Cardiac muscle cell (in vitro differentiated cells and primary cell): ENCODE measurements around the gene SLC66A3. TPM values are rescaled to one million over a fixed set of nuclear protein-coding genes. Genes with fewer than 3 reads are reported as not detected.
A peak's percentile ranks its signal among the peaks of the same experiment; 100 is the strongest.

Experiments used
- DNase-seq, 2 donors: peaks; one replicate each; pipeline versions ENCODE4 v3.0.0 to v3.0.0-alpha.2; 2010 to 2017; ENCODE audit warnings: low read depth in 1 of 2, low spot score in 1 of 2
- H3K27ac ChIP-seq: fragments of 200-600 bp; sonication (generic); 2 replicates; pipeline ENCODE4 v1.5.1; 2016
- H3K27me3 ChIP-seq: fragments of 200-600 bp; sonication (generic); 2 replicates; pipeline ENCODE4 v1.6.0; 2016; ENCODE audit warnings: control low read depth
- H3K36me3 ChIP-seq: fragments of 200-600 bp; sonication (generic); 2 replicates; pipeline ENCODE4 v1.5.1; 2016; ENCODE audit warnings: control low read depth
- H3K4me1 ChIP-seq: fragments of 200-600 bp; sonication (generic); 2 replicates; pipeline ENCODE4 v1.8.1; 2017; ENCODE audit warnings: low read depth, mild to moderate bottlenecking, mixed run types
- H3K4me3 ChIP-seq: fragments of 200-600 bp; sonication (generic); 2 replicates; pipeline ENCODE4 v1.5.1; 2016; ENCODE audit warnings: mild to moderate bottlenecking
- H3K9me3 ChIP-seq: fragments of 200-600 bp; sonication (generic); 2 replicates; pipeline ENCODE4 v1.5.1; 2017; ENCODE audit warnings: low read depth, mild to moderate bottlenecking, control low read depth
- polyA plus RNA-seq: library from polyadenylated mRNA; unstranded; fragments of >200 nt; fragmentation: Nextera tagmentation; extraction: Ambion mirVana; gene quantifications from 2 replicates; pipeline ENCODE4 v1.2.1, GENCODE V29; 2016
- total RNA-seq: library from RNA; depleted of rRNA; stranded (reverse); fragments of >200 nt; gene quantifications from 2 replicates; pipeline ENCODE4 v1.2.3, GENCODE V29; 2016
- TF ChIP-seq, protein P1 (sequence below): IDR thresholded peaks from 2 replicates; pipeline ENCODE4 v1.5.1; 2012; ENCODE audit warnings: low read depth, mild to moderate bottlenecking, low read length

The SLC66A3 gene
- total and polyA plus RNA-seq, 2 experiments from 2014 or later = 7.1 to 16.7 TPM

GRCh38 chr2:11201969-11202368 lies 46.7 kb downstream of the SLC66A3 start:
- Histone ChIP-seq H3K9me3 (no peaks in the 10 kb centered on the region), H3K27me3 (no peaks in the 10 kb centered on the region), H3K4me1 (no peaks in the 10 kb centered on the region), H3K4me3 (no peak overlapping the region), H3K27ac (no peak overlapping the region), H3K36me3 (peaks cover 48% of the 10 kb centered on the region)
- no peak for DNase-seq
- TF ChIP-seq, protein P1, sequence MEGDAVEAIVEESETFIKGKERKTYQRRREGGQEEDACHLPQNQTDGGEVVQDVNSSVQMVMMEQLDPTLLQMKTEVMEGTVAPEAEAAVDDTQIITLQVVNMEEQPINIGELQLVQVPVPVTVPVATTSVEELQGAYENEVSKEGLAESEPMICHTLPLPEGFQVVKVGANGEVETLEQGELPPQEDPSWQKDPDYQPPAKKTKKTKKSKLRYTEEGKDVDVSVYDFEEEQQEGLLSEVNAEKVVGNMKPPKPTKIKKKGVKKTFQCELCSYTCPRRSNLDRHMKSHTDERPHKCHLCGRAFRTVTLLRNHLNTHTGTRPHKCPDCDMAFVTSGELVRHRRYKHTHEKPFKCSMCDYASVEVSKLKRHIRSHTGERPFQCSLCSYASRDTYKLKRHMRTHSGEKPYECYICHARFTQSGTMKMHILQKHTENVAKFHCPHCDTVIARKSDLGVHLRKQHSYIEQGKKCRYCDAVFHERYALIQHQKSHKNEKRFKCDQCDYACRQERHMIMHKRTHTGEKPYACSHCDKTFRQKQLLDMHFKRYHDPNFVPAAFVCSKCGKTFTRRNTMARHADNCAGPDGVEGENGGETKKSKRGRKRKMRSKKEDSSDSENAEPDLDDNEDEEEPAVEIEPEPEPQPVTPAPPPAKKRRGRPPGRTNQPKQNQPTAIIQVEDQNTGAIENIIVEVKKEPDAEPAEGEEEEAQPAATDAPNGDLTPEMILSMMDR = no peak

GRCh38 chr2:11203480-11203879 lies 48.2 kb downstream of the SLC66A3 start:
- Histone ChIP-seq H3K27ac (no peak overlapping the region), H3K4me3 (no peak overlapping the region), H3K27me3 (no peaks in the 10 kb centered on the region), H3K36me3 (peaks cover 38% of the 10 kb centered on the region), H3K9me3 (no peaks in the 10 kb centered on the region), H3K4me1 (no peaks in the 10 kb centered on the region)
- TF ChIP-seq, protein P1 = no peak
- DNase-seq = peak in 1 of 2 donors; percentile 11

GRCh38 chr2:11208083-11208482 lies 52.8 kb downstream of the SLC66A3 start:
- DNase-seq = no peak
- H3K9me3 ChIP-seq = no peaks in the 10 kb centered on the region
- H3K27ac ChIP-seq = no peak overlapping the region
- no peaks in the 10 kb centered on the region for H3K27me3 ChIP-seq
- H3K4me3 ChIP-seq = no peak overlapping the region
- no peaks in the 10 kb centered on the region for H3K4me1 ChIP-seq
- TF ChIP-seq, protein P1 = no peak
- H3K36me3 ChIP-seq = peaks cover 27% of the 10 kb centered on the region

GRCh38 chr2:11212645-11213044 lies 57.4 kb downstream of the SLC66A3 start:
- Histone ChIP-seq H3K27ac (no peak overlapping the region), H3K9me3 (no peaks in the 10 kb centered on the region), H3K4me3 (no peak overlapping the region), H3K36me3 (peaks cover 65% of the 10 kb centered on the region), H3K27me3 (no peaks in the 10 kb centered on the region), H3K4me1 (no peaks in the 10 kb centered on the region)
- TF ChIP-seq, protein P1 = no peak
- DNase-seq = peak in 1 of 2 donors; percentile 5

DNA sequence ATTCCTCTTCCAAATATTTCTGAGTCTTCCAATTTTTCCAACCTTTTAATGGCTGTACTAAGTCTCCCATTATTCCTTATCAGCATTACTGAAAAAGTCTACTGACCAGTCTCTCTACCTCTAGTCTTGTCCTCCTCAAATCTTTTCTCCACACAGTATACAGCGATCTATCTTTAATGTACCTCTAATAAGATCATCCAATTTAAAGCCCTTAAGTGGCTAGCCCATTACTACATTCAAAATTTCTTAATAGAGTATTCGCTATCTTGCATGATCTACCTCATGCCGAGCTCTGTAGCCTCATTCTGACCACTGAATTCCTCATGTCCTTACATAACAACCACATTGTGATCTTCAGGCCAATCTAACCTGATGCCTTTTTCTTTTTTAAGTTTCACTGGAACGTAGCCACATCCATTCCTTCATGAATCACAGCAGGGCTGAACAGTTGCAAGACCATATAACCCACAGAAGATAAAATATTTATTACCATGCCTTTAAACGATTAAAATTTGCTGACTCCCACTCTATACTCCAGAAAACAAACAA lies 57.9 kb downstream of the SLC66A3 start:
- H3K9me3 ChIP-seq = no peaks in the 10 kb centered on the region
- no peaks in the 10 kb centered on the region for H3K27me3 ChIP-seq
- peaks cover 69% of the 10 kb centered on the region for H3K36me3 ChIP-seq
- H3K27ac ChIP-seq = no peak overlapping the region
- no peaks in the 10 kb centered on the region for H3K4me1 ChIP-seq
- H3K4me3 ChIP-seq = no peak overlapping the region
- peak in 1 of 2 donors; percentile 60 for DNase-seq
- TF ChIP-seq, protein P1 = no peak

DNA sequence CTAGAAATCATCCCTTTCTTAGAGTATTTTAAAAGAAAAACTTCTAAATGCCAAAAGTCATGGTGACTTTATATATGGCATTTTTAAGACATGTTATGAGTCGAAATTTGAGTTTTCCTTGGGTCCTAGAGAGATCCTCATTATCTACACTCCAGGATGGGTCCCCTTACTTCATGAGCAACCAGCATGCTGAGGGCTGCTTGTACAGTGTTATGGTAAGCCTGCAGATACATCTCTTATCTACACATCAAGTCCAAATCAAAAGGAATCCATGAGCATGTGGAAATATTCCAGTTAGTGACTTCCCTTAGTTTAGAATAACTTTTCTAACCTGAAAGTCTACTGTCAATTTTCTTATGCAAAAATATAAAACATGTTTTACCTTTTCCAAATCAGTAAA lies 58.7 kb downstream of the SLC66A3 start:
- no peaks in the 10 kb centered on the region for H3K4me1 ChIP-seq
- H3K4me3 ChIP-seq = no peak overlapping the region
- no peaks in the 10 kb centered on the region for H3K27me3 ChIP-seq
- TF ChIP-seq, protein P1 = no peak
- no peak for DNase-seq
- peaks cover 76% of the 10 kb centered on the region for H3K36me3 ChIP-seq
- H3K9me3 ChIP-seq = no peaks in the 10 kb centered on the region
- H3K27ac ChIP-seq = no peak overlapping the region
